ENCODE data around the gene SLC35A3. TPM values are rescaled to one million over a fixed set of nuclear protein-coding genes. Genes with fewer than 3 reads are reported as not detected.

SLC35A3 gene
- polyA plus RNA-seq, 1 donor (not counting 4 experiments of a cell fraction or from before 2014, with no cell fraction given): 25.9 TPM

GRCh38 chr1:100050139-100050538, 80.3 kb downstream of the SLC35A3 start:
- H4K20me1 ChIP-seq (ENCODE audit: control insufficient read depth, extremely low read depth, insufficient read depth, low read length): peaks cover 2% of the 10 kb centered on the region
- FAIRE-seq (peak; percentile 77), DNase-seq (ENCODE audit: low read depth, low spot score) (no peak)
- dilution Hi-C loops (cut with MboI; ENCODE audit: extremely low pct_ligation_motif_present, low sequenced_read_pairs): no loop called here
- TF ChIP-seq EZH2 (IDR thresholded peaks at IDR 0.05; ENCODE audit: low read length) (no peak), CTCF (optimal IDR thresholded peaks at IDR 0.05 in 1 of 3, IDR thresholded peaks at IDR 0.05 in 1 of 3, conservative IDR thresholded peaks at IDR 0.05 in 1 of 3; ENCODE audit: extremely low read depth in 1 of 3, insufficient read depth in 2 of 3, low read length in 3 of 3) (no peak)
- H3K4me2 ChIP-seq (ENCODE audit: control insufficient read depth, extremely low read depth, insufficient read depth, low read depth, low read length): peak overlapping the region; percentile 63
- H3K9me3 ChIP-seq (ENCODE audit: control insufficient read depth, low read depth, low read length): no peaks in the 10 kb centered on the region
- H3K4me1 ChIP-seq (ENCODE audit: control insufficient read depth, extremely low read depth, insufficient read depth, low read length): peaks cover 43% of the 10 kb centered on the region
- peaks cover 0 to 6% of the 10 kb centered on the region in 2 experiments for H3K36me3 ChIP-seq (ENCODE audit: control insufficient read depth in 2 of 2, extremely low read depth in 1 of 2, insufficient read depth in 2 of 2, low read length in 2 of 2)
- H3K27me3 ChIP-seq (ENCODE audit: control insufficient read depth, extremely low read depth, insufficient read depth, low read length): no peaks in the 10 kb centered on the region
- peak overlapping the region; percentile 26 for H3K9ac ChIP-seq (ENCODE audit: control insufficient read depth, extremely low read depth, insufficient read depth, low read length)
- H3K9me1 ChIP-seq (ENCODE audit: control insufficient read depth, extremely low read depth, insufficient read depth, low read length): peaks cover 3% of the 10 kb centered on the region
- peak overlapping the region; percentile 78 for H3K27ac ChIP-seq (ENCODE audit: control insufficient read depth, insufficient read depth, low read length)
- H3K79me2 ChIP-seq (ENCODE audit: control insufficient read depth, insufficient read depth, low read length): peaks cover 83% of the 10 kb centered on the region
- H2AFZ ChIP-seq (ENCODE audit: control insufficient read depth, low read length): no peak overlapping the region
- peak overlapping the region in 2 of 3 experiments; percentile 38 to 47 for H3K4me3 ChIP-seq (ENCODE audit: control insufficient read depth in 2 of 3, extremely low read depth in 1 of 3, insufficient read depth in 2 of 3, low read depth in 1 of 3, low read length in 3 of 3)

GRCh38 chr1:100051401-100051800, 81.6 kb downstream of the SLC35A3 start:
- Histone ChIP-seq H3K4me2 (ENCODE audit: control insufficient read depth, extremely low read depth, insufficient read depth, low read depth, low read length) (peak overlapping the region; percentile 64), H3K27me3 (ENCODE audit: control insufficient read depth, extremely low read depth, insufficient read depth, low read length) (no peaks in the 10 kb centered on the region), H3K9ac (ENCODE audit: control insufficient read depth, extremely low read depth, insufficient read depth, low read length) (no peak overlapping the region), H3K4me3 (ENCODE audit: control insufficient read depth in 2 of 3, extremely low read depth in 1 of 3, insufficient read depth in 2 of 3, low read depth in 1 of 3, low read length in 3 of 3) (no peak overlapping the region), H2AFZ (ENCODE audit: control insufficient read depth, low read length) (no peak overlapping the region), H3K36me3 (ENCODE audit: control insufficient read depth in 2 of 2, extremely low read depth in 1 of 2, insufficient read depth in 2 of 2, low read length in 2 of 2) (peaks cover 0 to 6% of the 10 kb centered on the region in 2 experiments), H3K9me3 (ENCODE audit: control insufficient read depth, low read depth, low read length) (no peaks in the 10 kb centered on the region), H3K79me2 (ENCODE audit: control insufficient read depth, insufficient read depth, low read length) (peaks cover 82% of the 10 kb centered on the region), H3K27ac (ENCODE audit: control insufficient read depth, insufficient read depth, low read length) (peak overlapping the region; percentile 17), H4K20me1 (ENCODE audit: control insufficient read depth, extremely low read depth, insufficient read depth, low read length) (peaks cover 2% of the 10 kb centered on the region), H3K9me1 (ENCODE audit: control insufficient read depth, extremely low read depth, insufficient read depth, low read length) (peaks cover 3% of the 10 kb centered on the region), H3K4me1 (ENCODE audit: control insufficient read depth, extremely low read depth, insufficient read depth, low read length) (peaks cover 39% of the 10 kb centered on the region)
- FAIRE-seq (no peak), DNase-seq (ENCODE audit: low read depth, low spot score) (no peak)
- dilution Hi-C loops (cut with MboI; ENCODE audit: extremely low pct_ligation_motif_present, low sequenced_read_pairs): no loop called here
- TF ChIP-seq EZH2 (IDR thresholded peaks at IDR 0.05; ENCODE audit: low read length) (no peak), CTCF (optimal IDR thresholded peaks at IDR 0.05 in 1 of 3, IDR thresholded peaks at IDR 0.05 in 1 of 3, conservative IDR thresholded peaks at IDR 0.05 in 1 of 3; ENCODE audit: extremely low read depth in 1 of 3, insufficient read depth in 2 of 3, low read length in 3 of 3) (no peak)

Data from keratinocyte (primary cell).